GM19468 (cell line): ENCODE results near the gene GBP7.
"Not testable (repeated sequence)": the region's sequence is repeated elsewhere in the genome, so short reads cannot be mapped to it uniquely, and the experiment has no call there.

Experiments used
- ATAC-seq: cut with Tn5 transposase; IDR thresholded peaks from one replicate; pipeline ENCODE4 v1.9.1; 2021; ENCODE audit warnings: mild to moderate bottlenecking, moderate library complexity, moderate number of reproducible peaks; ENCODE audit not compliant: unreplicated experiment; ENCODE audit errors: extremely low read depth

GBP7 gene

GRCh38 chr1:89171067-89171438 lies 4.8 kb downstream of the GBP7 start:
- ATAC-seq = no peak

- no peak for ATAC-seq
Observed at GRCh38 chr1:89170170-89171066, 5.4 kb downstream of the GBP7 start.

GRCh38 chr1:89169166-89169565 lies 6.6 kb downstream of the GBP7 start:
- ATAC-seq = no peak

- ATAC-seq = no peak
Observed at GRCh38 chr1:89167590-89168230, 8.1 kb downstream of the GBP7 start.

GRCh38 chr1:89166705-89167104 lies 9.1 kb downstream of the GBP7 start:
- no peak for ATAC-seq

GRCh38 chr1:89165811-89166210 lies 10.0 kb downstream of the GBP7 start:
- ATAC-seq = no peak

- ATAC-seq = no peak
Observed at GRCh38 chr1:89151047-89151446, 24.8 kb downstream of the GBP7 start.

- ATAC-seq = no peak
Observed at GRCh38 chr1:89149976-89150375, 25.8 kb downstream of the GBP7 start.

GRCh38 chr1:89149229-89149628 lies 26.6 kb downstream of the GBP7 start:
- ATAC-seq = no peak

GRCh38 chr1:89147678-89148658 lies 27.8 kb downstream of the GBP7 start:
- ATAC-seq = no peak

GRCh38 chr1:89146721-89147120 lies 29.1 kb downstream of the GBP7 start:
- no peak for ATAC-seq

GRCh38 chr1:89143484-89143883 lies 32.3 kb downstream of the GBP7 start:
- ATAC-seq = no peak

- no peak for ATAC-seq
Observed at GRCh38 chr1:89142160-89142559, 33.6 kb downstream of the GBP7 start.

- ATAC-seq = no peak
Observed at GRCh38 chr1:89133747-89134146, 42.1 kb downstream of the GBP7 start.

GRCh38 chr1:89130716-89131115 lies 45.1 kb downstream of the GBP7 start:
- no peak for ATAC-seq

- no peak for ATAC-seq
Observed at GRCh38 chr1:89129911-89130310, 45.9 kb downstream of the GBP7 start.

- ATAC-seq = not testable (repeated sequence)
Observed at GRCh38 chr1:89128003-89128458, 47.8 kb downstream of the GBP7 start.

GRCh38 chr1:89126602-89127565 lies 48.9 kb downstream of the GBP7 start:
- not testable (repeated sequence) for ATAC-seq

GRCh38 chr1:89125913-89126580 lies 49.8 kb downstream of the GBP7 start, which contains the start of gene GBP2:
Gene GBP2, minus strand, starts transcription at chr1:89126114. Its CDS starts 4,148 bp downstream, at chr1:89121966.
- ATAC-seq = peak; percentile 50
